CD4-positive, alpha-beta memory T cell (primary cell): ENCODE measurements around the gene NCOA7. TPM values are rescaled to one million over a fixed set of nuclear protein-coding genes. Genes with fewer than 3 reads are reported as not detected.
"Not testable (repeated sequence)": the region's sequence is repeated elsewhere in the genome, so short reads cannot be mapped to it uniquely, and the experiment has no call there.

Experiments used
- CTCF ChIA-PET: fragments of 350-600 bp; sonication (Branson Sonifier 250); formaldehyde crosslinking; loops from one replicate; lab custom pipeline; 2021; ENCODE audit warnings: inconsistent platforms; ENCODE audit not compliant: partially characterized antibody; lab: Charles Lee
- POLR2A ChIA-PET: fragments of 350-600 bp; sonication (Branson Sonifier 250); formaldehyde crosslinking; loops from one replicate; lab custom pipeline; 2021; ENCODE audit not compliant: partially characterized antibody; lab: Charles Lee
- DNase-seq, 5 donors: peaks; one replicate each; pipeline versions ENCODE4 v3.0.0 to v3.0.0-alpha.2; 2020 to 2022; ENCODE audit warnings: mixed read lengths in 1 of 5
- H3K27ac ChIP-seq: one replicate; pipeline ENCODE4 v1.7.0; 2013; ENCODE audit warnings: low read depth, low read length
- H3K27me3 ChIP-seq: 2 replicates; pipeline ENCODE4 v1.7.0; 2013; ENCODE audit warnings: mild to moderate bottlenecking, low read length, moderate library complexity; ENCODE audit not compliant: insufficient read depth
- H3K36me3 ChIP-seq: 2 replicates; pipeline ENCODE4 v1.7.0; 2013; ENCODE audit warnings: mild to moderate bottlenecking, low read length, moderate library complexity; ENCODE audit not compliant: insufficient read depth
- H3K4me1 ChIP-seq: 2 replicates; pipeline ENCODE4 v1.7.0; 2013; ENCODE audit warnings: mild to moderate bottlenecking, low read length, moderate library complexity; ENCODE audit not compliant: insufficient read depth
- H3K4me3 ChIP-seq, 2 donors: one replicate each; pipeline ENCODE4 v1.7.0; 2013; ENCODE audit warnings: low read length in 2 of 2, mild to moderate bottlenecking in 1 of 2
- H3K9me3 ChIP-seq, 2 donors: one replicate each; pipeline ENCODE4 v1.7.0; 2013; ENCODE audit warnings: low read length in 2 of 2, control low read depth in 1 of 2; ENCODE audit not compliant: control insufficient read depth in 1 of 2
- H3K27ac Mint-ChIP-seq, 7 donors: one replicate each; pipeline ENCODE4 v1.8.0; 2020 to 2021; ENCODE audit warnings: mixed read lengths in 7 of 7, mild to moderate bottlenecking in 6 of 7, inconsistent platforms in 3 of 7, moderate library complexity in 3 of 7
- H3K27me3 Mint-ChIP-seq, 2 donors: one replicate each; pipeline ENCODE4 v1.8.0; 2020 to 2021; ENCODE audit warnings: mixed read lengths in 2 of 2
- H3K36me3 Mint-ChIP-seq, 2 donors: one replicate each; pipeline ENCODE4 v1.8.0; 2020 to 2021; ENCODE audit warnings: mixed read lengths in 2 of 2, inconsistent platforms in 1 of 2, mild to moderate bottlenecking in 1 of 2
- H3K4me1 Mint-ChIP-seq, 4 donors: one replicate each; pipeline ENCODE4 v1.8.0; 2020 to 2021; ENCODE audit warnings: mixed read lengths in 4 of 4, mild to moderate bottlenecking in 1 of 4
- H3K4me3 Mint-ChIP-seq, 8 donors: one replicate each; pipeline ENCODE4 v1.8.0; 2020 to 2021; ENCODE audit warnings: mixed read lengths in 8 of 8, mild to moderate bottlenecking in 7 of 8, moderate library complexity in 6 of 8, inconsistent platforms in 3 of 8
- H3K9me3 Mint-ChIP-seq, 8 donors: one replicate each; pipeline ENCODE4 v1.8.0; 2020 to 2021; ENCODE audit warnings: mixed read lengths in 8 of 8, mild to moderate bottlenecking in 5 of 8, inconsistent platforms in 3 of 8, moderate library complexity in 1 of 8
- intact Hi-C: fragments of 100-400 bp; cut with micrococcal nuclease; formaldehyde crosslinking; loops from one replicate; pipeline ENCODE4 v1.15.1; 2023
- polyA plus RNA-seq, 2 donors: library from polyadenylated mRNA; unstranded; fragments of 300-500 nt; fragmentation: Illumina TruSeq; gene quantifications; one replicate each; pipeline ENCODE4 v1.2.3, GENCODE V29; 2021
- total RNA-seq, 2 experiments: library from RNA; stranded (reverse); gene quantifications; one replicate each; pipeline ENCODE4 v1.2.3, GENCODE V29; 2021

NCOA7 gene
- total and polyA plus RNA-seq, 4 experiments from 2014 or later: 16.9 to 75.1 (median 63.6) TPM

- intact Hi-C loops: no loop called here
- POLR2A ChIA-PET: no interaction called here
These were observed 24.1 kb upstream of the NCOA7 start for GRCh38 chr6:125766641-125767040.

GRCh38 chr6:125769147-125769783 is 21.5 kb upstream of the NCOA7 start:
- H3K36me3 ChIP-seq: no peaks in the 10 kb centered on the region
- H3K27me3 Mint-ChIP-seq: peaks cover 20 to 29% of the 10 kb centered on the region in 2 donors
- H3K4me1 Mint-ChIP-seq: peaks cover 0 to 5% (median 2%) of the 10 kb centered on the region in 4 donors
- H3K9me3 ChIP-seq: no peaks in the 10 kb centered on the region
- ChIA-PET CTCF (interaction anchor here (0.7 to 7.5 kb wide), 14 partner anchors 9 to 576 kb away, joined by 3 to 49 read pairs (median 4); no protein-coding TSS in a partner anchor), POLR2A (no interaction called here)
- peaks cover 0 to 1% (median 0%) of the 10 kb centered on the region in 8 donors for H3K9me3 Mint-ChIP-seq
- no peak overlapping the region for H3K27ac Mint-ChIP-seq
- H3K27me3 ChIP-seq: no peaks in the 10 kb centered on the region
- intact Hi-C loops: loop anchor here (1.0 kb wide), 2 partner anchors 458 to 577 kb away; no protein-coding TSS in a partner anchor
- H3K27ac ChIP-seq: no peak overlapping the region
- no peak for DNase-seq
- no peaks in the 10 kb centered on the region for H3K36me3 Mint-ChIP-seq
- H3K4me1 ChIP-seq: no peaks in the 10 kb centered on the region
- no peak overlapping the region for H3K4me3 ChIP-seq
- H3K4me3 Mint-ChIP-seq: no peak overlapping the region

More at GRCh38 chr6:125766641-125767040, 24.1 kb upstream of the NCOA7 start:
- Mint-ChIP-seq H3K9me3 (peaks cover 0 to 1% (median 0%) of the 10 kb centered on the region in 8 donors), H3K36me3 (no peaks in the 10 kb centered on the region), H3K27ac (no peak overlapping the region), H3K4me3 (no peak overlapping the region), H3K4me1 (peaks cover 0 to 9% (median 2%) of the 10 kb centered on the region in 4 donors), H3K27me3 (peaks cover 23 to 35% of the 10 kb centered on the region in 2 donors)
- H3K4me1 ChIP-seq: no peaks in the 10 kb centered on the region
- no peak overlapping the region for H3K27ac ChIP-seq
- peaks cover 4% of the 10 kb centered on the region for H3K27me3 ChIP-seq
- no peaks in the 10 kb centered on the region for H3K9me3 ChIP-seq
- no peaks in the 10 kb centered on the region for H3K36me3 ChIP-seq
- no peak overlapping the region for H3K4me3 ChIP-seq
- CTCF ChIA-PET: interaction anchor here (0.9 to 7.5 kb wide), 7 partner anchors 10 to 458 kb away, joined by 3 to 49 read pairs (median 5); no protein-coding TSS in a partner anchor
- no peak for DNase-seq

DNA sequence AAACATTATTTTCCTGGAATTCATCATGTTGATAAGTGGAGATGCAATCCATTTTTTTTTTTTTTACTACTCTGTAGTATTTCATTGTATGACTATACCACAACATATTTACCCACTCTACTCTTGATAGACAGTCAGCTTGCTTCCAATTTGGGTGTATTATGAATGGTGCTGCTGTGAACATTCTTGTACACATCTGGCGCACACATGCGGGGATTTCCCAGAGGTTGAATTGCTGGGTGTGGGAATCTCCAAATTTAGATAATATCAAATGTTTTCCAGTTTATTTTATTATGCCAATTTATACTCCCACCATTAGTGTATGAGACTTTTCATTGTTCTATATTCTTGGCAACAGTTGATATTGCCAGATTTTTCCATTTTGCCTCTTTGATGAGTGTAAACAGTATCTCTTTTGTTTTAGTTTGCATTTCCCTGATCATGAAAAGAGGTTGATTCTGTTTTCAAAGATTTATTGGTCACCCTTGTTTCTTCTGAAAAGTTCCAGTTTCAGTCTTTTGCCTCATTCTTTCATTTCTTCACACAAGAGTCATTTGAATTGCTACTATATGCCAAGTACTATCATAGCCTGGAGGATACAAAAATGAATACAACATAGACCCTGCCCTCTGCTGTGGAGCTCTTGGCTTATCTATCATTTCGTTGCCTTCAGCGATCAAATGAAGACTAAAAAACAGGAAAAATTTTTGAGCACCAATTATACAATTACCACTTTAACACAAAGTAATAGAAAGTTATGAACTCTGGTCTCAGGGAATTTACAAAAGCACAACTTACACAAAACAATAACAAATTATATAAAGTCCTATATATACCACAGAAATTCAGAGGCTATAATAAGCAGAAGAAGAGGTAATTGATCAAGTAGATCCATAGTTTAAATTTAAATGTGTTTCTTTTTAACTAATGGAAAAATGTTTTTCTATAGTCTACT is 17.1 kb upstream of the NCOA7 start:
- H3K27ac Mint-ChIP-seq: no peak overlapping the region
- Histone ChIP-seq H3K36me3 (no peaks in the 10 kb centered on the region), H3K4me3 (no peak overlapping the region), H3K27me3 (no peaks in the 10 kb centered on the region), H3K9me3 (no peaks in the 10 kb centered on the region), H3K27ac (no peak overlapping the region), H3K4me1 (no peaks in the 10 kb centered on the region)
- no peaks in the 10 kb centered on the region for H3K36me3 Mint-ChIP-seq
- CTCF ChIA-PET: interaction anchor here (0.8 kb wide), 1 partner anchor 463 kb away, joined by 3 read pairs; no protein-coding TSS in a partner anchor
- H3K4me3 Mint-ChIP-seq: no peak overlapping the region
- POLR2A ChIA-PET: interaction anchor here (1.5 kb wide), 1 partner anchor 184 kb away, joined by 3 read pairs; no protein-coding TSS in a partner anchor
- peaks cover 4 to 7% of the 10 kb centered on the region in 2 donors for H3K27me3 Mint-ChIP-seq
- intact Hi-C loops: no loop called here
- H3K9me3 Mint-ChIP-seq: peaks cover 0 to 1% (median 0%) of the 10 kb centered on the region in 8 donors
- peaks cover 6 to 9% (median 7%) of the 10 kb centered on the region in 4 donors for H3K4me1 Mint-ChIP-seq
- DNase-seq: no peak

- POLR2A ChIA-PET: interaction anchor here (6.4 kb wide), 1 partner anchor 15 kb away, joined by 404 read pairs; the partner anchor contains the start of gene NCOA7
- not testable (repeated sequence) for H3K4me3 Mint-ChIP-seq
These were observed 14.5 kb upstream of the NCOA7 start for GRCh38 chr6:125776107-125776826.

DNA sequence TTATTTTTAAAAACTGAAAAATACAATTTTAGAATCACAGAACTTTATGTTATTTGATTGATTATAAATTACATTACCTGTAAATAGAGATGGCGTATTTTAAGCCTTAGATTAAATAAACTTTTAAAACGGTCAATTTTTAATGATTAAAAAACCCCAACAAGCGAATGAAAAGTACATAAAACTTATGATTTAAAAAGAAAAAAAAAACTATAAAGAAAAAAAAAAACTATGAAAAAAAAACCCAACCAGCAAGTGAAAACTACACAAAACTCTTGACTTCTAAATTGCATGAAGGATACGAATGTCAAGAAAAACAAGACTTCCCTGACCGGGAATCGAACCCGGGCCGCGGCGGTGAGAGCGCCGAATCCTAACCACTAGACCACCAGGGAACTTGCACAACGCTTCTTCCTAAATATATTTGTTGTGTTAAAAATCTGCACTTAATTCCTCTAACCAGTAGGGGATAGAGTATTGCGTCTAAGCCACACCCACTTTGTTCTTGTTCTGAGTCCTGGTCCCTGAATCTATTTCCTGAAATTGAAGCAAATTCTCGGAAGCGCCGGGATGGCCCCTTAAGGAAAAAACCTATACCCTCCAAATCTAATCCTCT is 10.7 kb upstream of the NCOA7 start:
- no peaks in the 10 kb centered on the region for H3K36me3 ChIP-seq
- Mint-ChIP-seq H3K4me1 (peaks cover 10 to 13% (median 12%) of the 10 kb centered on the region in 4 donors), H3K36me3 (no peaks in the 10 kb centered on the region), H3K9me3 (no peaks in the 10 kb centered on the region), H3K27ac (no peak overlapping the region), H3K27me3 (no peaks in the 10 kb centered on the region), H3K4me3 (no peak overlapping the region)
- intact Hi-C loops: loop anchor here (1.0 to 5.0 kb wide), 10 partner anchors 10 to 1737 kb away; partner anchors contain the start of genes CENPW, HDDC2, HINT3 and MTCL3
- CTCF ChIA-PET: interaction anchor here (0.7 to 5.3 kb wide), 18 partner anchors 10 to 478 kb away, joined by 3 to 148 read pairs (median 6); partner anchors contain the start of genes HDDC2, HINT3, NCOA7 and TRMT11
- H3K4me1 ChIP-seq: peaks cover 17% of the 10 kb centered on the region
- H3K27ac ChIP-seq: peak overlapping the region; percentile 72
- POLR2A ChIA-PET: interaction anchor here (1.1 to 6.4 kb wide), 19 partner anchors 12 to 1736 kb away, joined by 3 to 404 read pairs (median 9); partner anchors contain the start of genes HDDC2, HEY2, HINT3 and NCOA7
- DNase-seq: peak; percentile 87 to 94 (median 92)
- no peaks in the 10 kb centered on the region for H3K9me3 ChIP-seq
- peak overlapping the region; percentile 69 to 92 for H3K4me3 ChIP-seq
- no peaks in the 10 kb centered on the region for H3K27me3 ChIP-seq

More at GRCh38 chr6:125776107-125776826, 14.5 kb upstream of the NCOA7 start:
- H3K27me3 ChIP-seq, H3K9me3 ChIP-seq, H3K4me1 ChIP-seq, H3K4me1 Mint-ChIP-seq, DNase-seq, H3K27ac Mint-ChIP-seq, H3K36me3 Mint-ChIP-seq, H3K4me3 ChIP-seq, intact Hi-C loops, H3K9me3 Mint-ChIP-seq, H3K27me3 Mint-ChIP-seq, H3K36me3 ChIP-seq, H3K27ac ChIP-seq: not testable (repeated sequence)
- CTCF ChIA-PET: interaction anchor here (1.1 kb wide), 1 partner anchor 209 kb away, joined by 5 read pairs; no protein-coding TSS in a partner anchor
